Upper lobe of right lung (tissue), 1 donor: ENCODE data around the gene DOP1B. TPM values are rescaled to one million over a fixed set of nuclear protein-coding genes. Genes with fewer than 3 reads are reported as not detected.

ENCODE experiments used
- ATAC-seq: fragments of 200-7000 bp; cut with Tn5 transposase; one replicate; pipeline ENCODE4 v1.9.1; 2020; ENCODE audit warnings: mild to moderate bottlenecking, moderate library complexity
- DNase-seq: peaks from one replicate; pipeline ENCODE4 v3.0.0-alpha.2; 2020
- H3K27ac ChIP-seq: fragments of 200-600 bp; one replicate; pipeline ENCODE4 v1.8.0; 2022
- H3K27me3 ChIP-seq: fragments of 200-600 bp; one replicate; pipeline ENCODE4 v1.8.0; 2022; ENCODE audit warnings: mild to moderate bottlenecking
- H3K36me3 ChIP-seq: fragments of 200-600 bp; one replicate; pipeline ENCODE4 v1.8.0; 2022
- H3K4me1 ChIP-seq: fragments of 200-600 bp; one replicate; pipeline ENCODE4 v1.8.0; 2022
- H3K4me3 ChIP-seq: fragments of 200-600 bp; one replicate; pipeline ENCODE4 v1.8.0; 2022; ENCODE audit warnings: mild to moderate bottlenecking
- H3K9me3 ChIP-seq: fragments of 200-600 bp; one replicate; pipeline ENCODE4 v1.8.0; 2022
- CTCF ChIP-seq: fragments of 200-600 bp; IDR thresholded peaks from one replicate; pipeline ENCODE4 v1.8.0; 2022; ENCODE audit warnings: antibody characterized with exemption
- intact Hi-C: fragments of 100-400 bp; cut with DNase I; formaldehyde crosslinking; loops from one replicate; pipeline ENCODE4 v1.11.0; 2022
- total RNA-seq: library from RNA; stranded (reverse); fragmentation: NEBNext Ultra II Directional; extraction: Animal tissue kit (Norgen Biotek cat#: 25700); gene quantifications from one replicate; pipeline ENCODE4 v1.2.1, GENCODE V29; 2021
- donor health status: DM: no; HTN: yes; CAD: no; lungs with severe emphysema.

The DOP1B gene
- total RNA-seq, 1 donor from 2014 or later = 19.0 TPM

GRCh38 chr21:36184545-36184944 lies 27.9 kb downstream of the DOP1B start:
- intact Hi-C loops = no loop called here
- no peaks in the 10 kb centered on the region for H3K27me3 ChIP-seq
- no peak for ATAC-seq
- no peak for TF ChIP-seq CTCF
- no peaks in the 10 kb centered on the region for H3K9me3 ChIP-seq
- H3K4me3 ChIP-seq = no peak overlapping the region
- H3K27ac ChIP-seq = no peak overlapping the region
- no peaks in the 10 kb centered on the region for H3K36me3 ChIP-seq
- DNase-seq = no peak
- peaks cover 7% of the 10 kb centered on the region for H3K4me1 ChIP-seq

DNA sequence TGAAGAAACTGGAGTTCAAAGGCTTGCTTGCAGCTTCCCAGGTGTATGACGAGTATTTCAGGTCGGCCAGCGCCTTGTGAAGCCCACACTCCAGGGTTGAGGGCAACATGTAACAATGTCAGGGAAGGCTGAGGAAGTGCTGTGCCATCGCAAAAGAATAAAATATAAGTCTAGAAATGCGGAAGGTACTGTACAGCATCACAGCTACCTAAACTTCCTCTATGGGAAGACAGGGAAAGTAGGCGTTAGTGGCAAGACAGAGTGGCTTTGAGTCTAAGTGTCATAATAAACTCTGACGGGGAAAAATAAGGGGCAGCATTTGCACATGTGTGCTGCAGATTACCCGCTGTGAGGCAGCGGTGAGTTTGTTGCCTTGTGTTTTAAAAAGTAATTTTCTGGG lies 28.9 kb downstream of the DOP1B start:
- Histone ChIP-seq H3K4me3 (no peak overlapping the region), H3K27me3 (no peaks in the 10 kb centered on the region), H3K4me1 (peaks cover 7% of the 10 kb centered on the region), H3K27ac (no peak overlapping the region), H3K36me3 (no peaks in the 10 kb centered on the region), H3K9me3 (no peaks in the 10 kb centered on the region)
- no peak for TF ChIP-seq CTCF
- DNase-seq (no peak), ATAC-seq (peak; percentile 32)
- intact Hi-C loops = no loop called here

DNA sequence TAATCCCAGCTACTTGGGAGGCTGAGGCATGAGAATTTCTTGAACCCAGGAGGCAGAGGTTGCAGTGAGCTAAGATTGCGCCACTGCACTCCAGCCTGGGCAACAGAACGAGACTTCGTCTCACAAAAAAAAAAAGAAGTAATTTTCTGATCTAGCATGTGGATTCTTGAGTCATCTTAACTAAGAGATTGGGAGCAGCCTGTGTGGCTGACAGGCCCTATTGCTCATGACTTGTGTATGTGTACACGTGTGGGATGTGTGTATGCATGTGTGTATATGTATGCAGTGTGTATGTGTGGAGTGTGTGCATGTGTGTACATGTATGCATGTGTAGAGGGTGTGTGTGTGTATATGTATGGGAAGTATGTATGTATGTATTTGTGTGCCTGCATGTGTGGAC lies 29.5 kb downstream of the DOP1B start:
- no peak for DNase-seq
- H3K27ac ChIP-seq = no peak overlapping the region
- H3K4me1 ChIP-seq = peaks cover 7% of the 10 kb centered on the region
- no peaks in the 10 kb centered on the region for H3K9me3 ChIP-seq
- H3K4me3 ChIP-seq = no peak overlapping the region
- no peaks in the 10 kb centered on the region for H3K27me3 ChIP-seq
- intact Hi-C loops = no loop called here
- TF ChIP-seq CTCF = no peak
- ATAC-seq = peak; percentile 5
- H3K36me3 ChIP-seq = no peaks in the 10 kb centered on the region

DNA sequence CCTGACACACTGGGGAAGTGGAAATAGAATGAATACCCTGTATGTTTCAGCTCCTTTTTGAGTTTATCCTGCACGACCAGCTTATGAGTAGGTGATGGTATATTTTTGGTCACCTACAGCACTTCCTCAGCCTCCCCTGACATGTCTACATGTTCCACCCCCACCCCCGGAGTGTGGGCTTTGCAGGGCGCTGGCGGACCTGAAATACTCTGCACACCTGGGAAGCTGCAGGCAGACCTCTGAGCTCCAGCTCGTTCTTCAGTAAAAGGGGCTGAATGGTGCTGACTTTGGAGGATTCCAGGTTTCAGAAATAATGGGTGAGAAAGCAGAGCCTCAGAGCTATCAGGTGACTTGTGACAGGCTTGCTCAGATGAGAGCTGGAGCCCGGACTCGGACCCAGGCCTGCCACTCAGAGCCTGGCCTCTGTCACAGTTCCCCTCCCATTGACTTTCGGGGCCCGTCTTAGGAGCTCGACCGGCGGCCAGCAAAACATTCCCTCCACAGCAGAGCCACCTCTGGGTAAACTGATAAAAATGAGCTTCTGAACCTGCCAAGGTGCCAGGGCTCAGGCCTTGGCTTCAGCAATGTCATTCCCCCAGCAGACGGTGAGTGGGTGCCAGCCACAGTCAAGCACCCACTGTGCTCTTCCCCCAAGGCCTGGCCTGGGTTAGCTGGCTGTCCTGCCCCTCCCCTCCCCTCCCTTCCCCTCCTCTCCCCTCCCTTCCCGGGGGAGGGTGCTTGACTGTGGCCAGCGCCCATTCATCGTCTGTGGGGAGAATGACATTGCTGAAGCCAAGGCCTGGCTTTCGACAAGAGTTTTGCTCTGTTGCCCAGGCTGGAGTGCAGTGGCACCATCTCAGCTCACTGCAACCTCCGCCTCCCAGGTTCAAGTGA lies 30.1 kb downstream of the DOP1B start:
- Histone ChIP-seq H3K4me3 (no peak overlapping the region), H3K9me3 (no peaks in the 10 kb centered on the region), H3K27me3 (no peaks in the 10 kb centered on the region), H3K27ac (no peak overlapping the region), H3K36me3 (no peaks in the 10 kb centered on the region), H3K4me1 (peaks cover 7% of the 10 kb centered on the region)
- no peak for TF ChIP-seq CTCF
- DNase-seq (no peak), ATAC-seq (peak; percentile 25)
- intact Hi-C loops = no loop called here

GRCh38 chr21:36188081-36188681 lies 31.6 kb downstream of the DOP1B start:
- H3K4me3 ChIP-seq = no peak overlapping the region
- no peak for TF ChIP-seq CTCF
- intact Hi-C loops = no loop called here
- no peaks in the 10 kb centered on the region for H3K9me3 ChIP-seq
- ATAC-seq (peak; percentile 85), DNase-seq (peak; percentile 68)
- no peak overlapping the region for H3K27ac ChIP-seq
- H3K4me1 ChIP-seq = peaks cover 7% of the 10 kb centered on the region
- no peaks in the 10 kb centered on the region for H3K36me3 ChIP-seq
- H3K27me3 ChIP-seq = no peaks in the 10 kb centered on the region
